ENCODE data around the gene ZNF169. TPM values are rescaled to one million over a fixed set of nuclear protein-coding genes. Genes with fewer than 3 reads are reported as not detected.
A peak's percentile ranks its signal among the peaks of the same experiment; 100 is the strongest.

Gene ZNF169
- total and polyA plus RNA-seq, 2 donors (not counting 3 experiments of a cell fraction or from before 2014, with no cell fraction given), result 5.4 to 7.7 TPM

DNA sequence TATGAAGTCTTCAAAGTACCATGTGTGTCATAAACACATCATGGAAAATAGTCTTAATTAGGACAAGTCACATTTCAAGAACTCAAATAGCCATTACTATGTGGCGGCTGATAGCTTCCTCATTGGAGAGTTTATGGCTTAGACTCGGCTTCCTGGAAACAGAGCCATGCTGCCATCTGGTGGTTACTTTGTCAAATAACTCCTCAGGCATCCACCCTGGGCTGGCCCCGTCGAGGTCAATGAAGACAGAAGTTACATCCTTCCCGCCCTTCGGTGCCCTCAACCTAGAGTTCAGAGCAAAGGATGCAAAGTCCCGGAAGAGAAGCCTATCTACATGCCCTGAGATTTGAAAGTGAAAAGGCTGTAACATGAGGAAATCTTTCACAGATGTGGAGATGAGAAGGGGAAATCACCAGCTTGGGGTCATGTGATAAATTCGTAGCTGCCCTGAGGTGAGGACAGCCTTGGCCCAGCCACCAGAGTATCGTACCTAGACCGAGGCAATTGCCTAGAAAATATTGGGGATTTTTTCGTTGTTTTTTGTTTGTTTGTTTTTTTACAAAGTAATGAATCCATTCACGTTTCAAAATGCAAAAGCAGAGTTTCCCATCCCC lies 45.5 kb upstream of the ZNF169 start:
- Histone ChIP-seq H3K4me3 (replicated peaks in 1 of 3; ENCODE audit: insufficient read depth in 1 of 3, low read depth in 1 of 3, low read length in 3 of 3) (no peak overlapping the region), H3K79me2 (ENCODE audit: control insufficient read depth, insufficient read depth, low read length) (no peaks in the 10 kb centered on the region), H3K4me1 (ENCODE audit: control insufficient read depth, extremely low read depth, insufficient read depth, low read length) (peaks cover 2% of the 10 kb centered on the region), H3K27ac (ENCODE audit: insufficient read depth, low read depth, low read length) (no peak overlapping the region), H3K9ac (replicated peaks; ENCODE audit: extremely low read depth, insufficient read depth, low read length) (no peak overlapping the region), H3K4me2 (ENCODE audit: insufficient read depth, low read length) (peak overlapping the region; percentile 28), H2AFZ (ENCODE audit: low read depth, low read length) (no peak overlapping the region), H3K9me3 (replicated peaks; ENCODE audit: control insufficient read depth, insufficient read depth, low read length) (no peaks in the 10 kb centered on the region), H3K36me3 (ENCODE audit: control insufficient read depth in 2 of 2, extremely low read depth in 1 of 2, insufficient read depth in 2 of 2, low read length in 2 of 2) (no peaks in the 10 kb centered on the region), H3K9me1 (replicated peaks; ENCODE audit: control insufficient read depth, extremely low read depth, insufficient read depth, low read length) (no peaks in the 10 kb centered on the region), H3K27me3 (ENCODE audit: control insufficient read depth in 2 of 2, insufficient read depth in 2 of 2, low read length in 2 of 2) (no peaks in the 10 kb centered on the region), H4K20me1 (replicated peaks; ENCODE audit: control insufficient read depth, extremely low read depth, insufficient read depth, low read length) (no peaks in the 10 kb centered on the region)
- BruUV-seq (replicated peaks), result no TSS peak
- peak; percentile 97 for FAIRE-seq
- ChIA-PET POLR2A (interaction anchor here (1.0 kb wide), 1 partner anchor 48 kb away, joined by 6 read pairs; no protein-coding TSS in a partner anchor), CTCF (interaction anchor here (0.6 to 10.1 kb wide), 53 partner anchors 8 to 532 kb away, joined by 3 to 493 read pairs (median 5); partner anchors contain the start of gene PTPDC1)
- dilution Hi-C loops (cut with MboI; ENCODE audit: extremely low pct_ligation_motif_present, low sequenced_read_pairs), result no loop called here
- DNase-seq (ENCODE audit: low read depth, low spot score), result peak; percentile 72
- no peak for TF ChIP-seq POLR2A (IDR thresholded peaks at IDR 0.05; ENCODE audit: low read depth, low read length)
- TF ChIP-seq, protein P1, sequence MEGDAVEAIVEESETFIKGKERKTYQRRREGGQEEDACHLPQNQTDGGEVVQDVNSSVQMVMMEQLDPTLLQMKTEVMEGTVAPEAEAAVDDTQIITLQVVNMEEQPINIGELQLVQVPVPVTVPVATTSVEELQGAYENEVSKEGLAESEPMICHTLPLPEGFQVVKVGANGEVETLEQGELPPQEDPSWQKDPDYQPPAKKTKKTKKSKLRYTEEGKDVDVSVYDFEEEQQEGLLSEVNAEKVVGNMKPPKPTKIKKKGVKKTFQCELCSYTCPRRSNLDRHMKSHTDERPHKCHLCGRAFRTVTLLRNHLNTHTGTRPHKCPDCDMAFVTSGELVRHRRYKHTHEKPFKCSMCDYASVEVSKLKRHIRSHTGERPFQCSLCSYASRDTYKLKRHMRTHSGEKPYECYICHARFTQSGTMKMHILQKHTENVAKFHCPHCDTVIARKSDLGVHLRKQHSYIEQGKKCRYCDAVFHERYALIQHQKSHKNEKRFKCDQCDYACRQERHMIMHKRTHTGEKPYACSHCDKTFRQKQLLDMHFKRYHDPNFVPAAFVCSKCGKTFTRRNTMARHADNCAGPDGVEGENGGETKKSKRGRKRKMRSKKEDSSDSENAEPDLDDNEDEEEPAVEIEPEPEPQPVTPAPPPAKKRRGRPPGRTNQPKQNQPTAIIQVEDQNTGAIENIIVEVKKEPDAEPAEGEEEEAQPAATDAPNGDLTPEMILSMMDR (IDR thresholded peaks at IDR 0.05; ENCODE audit: extremely low read depth in 1 of 2, insufficient read depth in 1 of 2, low read depth in 1 of 2, low read length in 2 of 2), result peak; percentile 69
- intact Hi-C loops (cut with micrococcal nuclease), result loop anchor here (1.0 to 10.0 kb wide), 8 partner anchors 47 to 529 kb away; no protein-coding TSS in a partner anchor

DNA sequence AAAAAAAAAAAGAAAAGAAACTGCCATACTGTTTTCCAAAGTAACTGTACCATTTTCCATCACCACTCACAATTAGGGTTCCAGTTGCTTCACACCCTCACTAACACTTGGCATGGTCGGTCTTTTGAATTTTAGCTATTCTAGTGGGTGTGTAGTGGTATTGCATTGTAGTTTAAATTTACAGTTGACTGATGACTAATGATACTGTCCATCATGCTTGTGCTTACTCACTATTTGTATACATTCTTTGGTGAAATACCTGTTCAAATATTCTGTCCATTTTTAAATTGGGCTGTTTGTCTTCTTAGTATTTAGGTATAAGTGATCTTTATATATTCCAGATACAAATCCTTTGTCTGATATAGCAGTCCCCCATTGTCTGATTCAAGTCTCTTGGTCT lies 36.2 kb upstream of the ZNF169 start:
- FAIRE-seq (no peak), DNase-seq (ENCODE audit: low read depth, low spot score) (no peak)
- POLR2A ChIA-PET, result no interaction called here
- Histone ChIP-seq H3K36me3 (ENCODE audit: control insufficient read depth in 2 of 2, extremely low read depth in 1 of 2, insufficient read depth in 2 of 2, low read length in 2 of 2) (no peaks in the 10 kb centered on the region), H3K9ac (replicated peaks; ENCODE audit: extremely low read depth, insufficient read depth, low read length) (no peak overlapping the region), H3K4me3 (replicated peaks in 1 of 3; ENCODE audit: insufficient read depth in 1 of 3, low read depth in 1 of 3, low read length in 3 of 3) (no peak overlapping the region), H2AFZ (ENCODE audit: low read depth, low read length) (no peak overlapping the region), H3K79me2 (ENCODE audit: control insufficient read depth, insufficient read depth, low read length) (no peaks in the 10 kb centered on the region), H3K27ac (ENCODE audit: insufficient read depth, low read depth, low read length) (no peak overlapping the region), H3K4me1 (ENCODE audit: control insufficient read depth, extremely low read depth, insufficient read depth, low read length) (no peaks in the 10 kb centered on the region), H3K9me3 (replicated peaks; ENCODE audit: control insufficient read depth, insufficient read depth, low read length) (no peaks in the 10 kb centered on the region), H3K27me3 (ENCODE audit: control insufficient read depth in 2 of 2, insufficient read depth in 2 of 2, low read length in 2 of 2) (peaks cover 2 to 3% of the 10 kb centered on the region in 2 experiments), H3K9me1 (replicated peaks; ENCODE audit: control insufficient read depth, extremely low read depth, insufficient read depth, low read length) (no peaks in the 10 kb centered on the region), H3K4me2 (ENCODE audit: insufficient read depth, low read length) (no peak overlapping the region), H4K20me1 (replicated peaks; ENCODE audit: control insufficient read depth, extremely low read depth, insufficient read depth, low read length) (no peaks in the 10 kb centered on the region)
- TF ChIP-seq EZH2 (IDR thresholded peaks at IDR 0.05; ENCODE audit: borderline replicate concordance, low read depth, low read length, severe bottlenecking) (no peak), POLR2A (IDR thresholded peaks at IDR 0.05; ENCODE audit: low read depth, low read length) (no peak), GATA2 (IDR thresholded peaks at IDR 0.05; ENCODE audit: insufficient read depth, insufficient read length, low read depth, low read length) (no peak), JUN (IDR thresholded peaks at IDR 0.05; ENCODE audit: borderline replicate concordance, insufficient read depth, insufficient read length, low read depth) (no peak)
- TF ChIP-seq, protein P1 (IDR thresholded peaks at IDR 0.05; ENCODE audit: extremely low read depth in 1 of 2, insufficient read depth in 1 of 2, low read depth in 1 of 2, low read length in 2 of 2), result no peak
- TF ChIP-seq, protein P2, sequence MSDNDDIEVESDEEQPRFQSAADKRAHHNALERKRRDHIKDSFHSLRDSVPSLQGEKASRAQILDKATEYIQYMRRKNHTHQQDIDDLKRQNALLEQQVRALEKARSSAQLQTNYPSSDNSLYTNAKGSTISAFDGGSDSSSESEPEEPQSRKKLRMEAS (IDR thresholded peaks at IDR 0.05; ENCODE audit: insufficient read depth, insufficient read length), result no peak
- BruUV-seq (replicated peaks), result no TSS peak
- CTCF ChIA-PET, result no interaction called here
- intact Hi-C loops (cut with micrococcal nuclease), result no loop called here
- dilution Hi-C loops (cut with MboI; ENCODE audit: extremely low pct_ligation_motif_present, low sequenced_read_pairs), result no loop called here

All from endothelial cell of umbilical vein (primary cell).